GM12878 (cell line): ENCODE data around the gene ZNF394. TPM values are rescaled to one million over a fixed set of nuclear protein-coding genes. Genes with fewer than 3 reads are reported as not detected.

Experiments used
- ATAC-seq: fragments of 200-7000 bp; cut with Tn5 transposase; 3 replicates; pipeline ENCODE4 v1.9.1; 2020; ENCODE audit warnings: mild to moderate bottlenecking, moderate library complexity
- BruUV-seq: library from RNA; stranded (reverse); fragments of 400-500 nt; replicated peaks from 2 replicates; lab custom pipeline; 2021; lab: Mats Ljungman, UMichigan
- CTCF ChIA-PET: fragments of 300-600 bp; sonication (Branson Sonifier 250); formaldehyde crosslinking; extraction: SDS; loops from one replicate; lab custom pipeline; 2021; ENCODE audit warnings: inconsistent platforms; lab: Yijun Ruan, JAX
- POLR2A ChIA-PET: fragments of 350-600 bp; formaldehyde crosslinking; extraction: SDS; loops from one replicate; lab custom pipeline; 2021; ENCODE audit warnings: inconsistent platforms; lab: Charles Lee
- RAD21 ChIA-PET: fragments of 300-600 bp; sonication (Branson Sonifier 250); formaldehyde crosslinking; loops from one replicate; lab custom pipeline; 2023; ENCODE audit warnings: antibody characterized with exemption; ENCODE audit not compliant: unreplicated experiment; lab: Charles Lee
- SMC1A ChIA-PET: fragments of 300-600 bp; sonication (Branson Sonifier 250); formaldehyde crosslinking; loops from one replicate; lab custom pipeline; 2023; ENCODE audit not compliant: unreplicated experiment, uncharacterized antibody; lab: Charles Lee
- DNase-seq: peaks from one replicate; pipeline ENCODE4 v3.0.0-alpha.2; 2011; ENCODE audit warnings: low read depth, low spot score
- FAIRE-seq: peaks from 3 replicates; lab custom pipeline; 2011; peaks lifted over from hg19 to GRCh38; lab: Jason Lieb, UNC
- H2AFZ ChIP-seq: 2 replicates; pipeline ENCODE4 v1.6.0; 2011; ENCODE audit warnings: low read depth, low read length, control low read depth; ENCODE audit not compliant: control insufficient read depth
- H3K27ac ChIP-seq: 2 replicates; pipeline ENCODE4 v1.5.1; 2011; ENCODE audit warnings: control low read depth; ENCODE audit not compliant: control insufficient read depth, insufficient read depth
- H3K27me3 ChIP-seq, 2 experiments: replicated peaks in 1 of 2; 2 replicates each; pipeline versions ENCODE4 v1.6.0 to v1.6.1; 2011; ENCODE audit warnings: low read length in 1 of 2; ENCODE audit not compliant: control insufficient read depth in 2 of 2, insufficient read depth in 2 of 2
- H3K36me3 ChIP-seq, 2 experiments: 2 replicates each; pipeline ENCODE4 v1.5.1; 2011; ENCODE audit warnings: low read length in 1 of 2; ENCODE audit not compliant: control insufficient read depth in 2 of 2, insufficient read depth in 2 of 2
- H3K4me1 ChIP-seq: 2 replicates; pipeline ENCODE4 v1.6.1; 2011; ENCODE audit warnings: mild to moderate bottlenecking, low read length, moderate library complexity, mixed read lengths; ENCODE audit not compliant: control insufficient read depth, insufficient read depth
- H3K4me2 ChIP-seq: 2 replicates; pipeline ENCODE4 v1.6.0; 2011; ENCODE audit warnings: control low read depth; ENCODE audit not compliant: control insufficient read depth, insufficient read depth
- H3K4me3 ChIP-seq: fragments of 200-600 bp; sonication (generic); 2 replicates; pipeline ENCODE4 v1.5.1; 2016
- H3K79me2 ChIP-seq: 2 replicates; pipeline ENCODE4 v1.6.0; 2011; ENCODE audit warnings: low read length; ENCODE audit not compliant: control insufficient read depth, insufficient read depth
- H3K9ac ChIP-seq: 2 replicates; pipeline ENCODE4 v1.8.0; 2011; ENCODE audit warnings: low read length, control low read depth, mixed read lengths; ENCODE audit not compliant: control insufficient read depth, insufficient read depth
- H3K9me3 ChIP-seq: replicated peaks from 3 replicates; pipeline ENCODE4 v1.5.1; 2011; ENCODE audit warnings: mild to moderate bottlenecking, low read length; ENCODE audit not compliant: control insufficient read depth, insufficient read depth
- H4K20me1 ChIP-seq: 2 replicates; pipeline ENCODE4 v1.6.0; 2011; ENCODE audit not compliant: control insufficient read depth, insufficient read depth
- ASH2L ChIP-seq: fragments of 300-600, 200-600 bp; sonication (generic); IDR thresholded peaks from 2 replicates; pipeline ENCODE4 v1.6.1; 2017; ENCODE audit warnings: low read depth, mild to moderate bottlenecking, borderline replicate concordance
- ATF2 ChIP-seq: IDR thresholded peaks from 2 replicates; pipeline ENCODE4 v1.6.1; 2012; ENCODE audit warnings: low read length, inconsistent platforms
- CEBPB ChIP-seq, 2 experiments: fragments of 150-350 bp in 1 of 2; IDR thresholded peaks; 2 replicates each; pipeline ENCODE4 v1.6.1; 2012 to 2014; ENCODE audit warnings: low read depth in 2 of 2, low read length in 2 of 2, borderline replicate concordance in 1 of 2, inconsistent platforms in 1 of 2
- E4F1 ChIP-seq: fragments of 450-650 bp; IDR thresholded peaks from 2 replicates; pipeline ENCODE4 v1.6.1; 2018; ENCODE audit warnings: borderline replicate concordance, mild to moderate bottlenecking; ENCODE audit not compliant: partially characterized antibody
- HDAC6 ChIP-seq: fragments of 200-600 bp; sonication (generic); IDR thresholded peaks from one replicate; pipeline ENCODE4 v1.8.0; 2017; ENCODE audit warnings: antibody characterized with exemption; ENCODE audit not compliant: unreplicated experiment
- MTA2 ChIP-seq: fragments of 450-650 bp; IDR thresholded peaks from 2 replicates; pipeline ENCODE4 v1.6.1; 2016; ENCODE audit warnings: low read depth, mild to moderate bottlenecking, moderate library complexity
- MTA3 ChIP-seq: IDR thresholded peaks from 2 replicates; pipeline ENCODE4 v1.6.1; 2012; ENCODE audit warnings: low read length, inconsistent platforms, borderline replicate concordance
- MXI1 ChIP-seq: fragments of 150-350 bp; IDR thresholded peaks from 2 replicates; pipeline ENCODE4 v1.6.1; 2011; ENCODE audit warnings: low read depth, mild to moderate bottlenecking, inconsistent platforms, low read length, improper control_type of control experiment
- NBN ChIP-seq: fragments of 450-650 bp; IDR thresholded peaks from 2 replicates; pipeline ENCODE4 v1.6.1; 2016
- NR2C1 ChIP-seq: fragments of 450-650 bp; IDR thresholded peaks from 2 replicates; pipeline ENCODE4 v1.6.1; 2017; ENCODE audit warnings: antibody characterized with exemption, mild to moderate bottlenecking, moderate library complexity
- NRF1 ChIP-seq: conservative IDR thresholded peaks from 2 replicates; pipeline ENCODE4 v1.6.1; 2011; ENCODE audit warnings: mild to moderate bottlenecking, low read depth, low read length, improper control_type of control experiment
- PAX8 ChIP-seq: fragments of 450-650 bp; IDR thresholded peaks from 2 replicates; pipeline ENCODE4 v1.6.1; 2017; ENCODE audit warnings: mild to moderate bottlenecking, moderate library complexity
- POLR2A ChIP-seq: IDR thresholded peaks from 2 replicates; pipeline ENCODE4 v1.6.1; 2011; ENCODE audit warnings: low read depth, mild to moderate bottlenecking, low read length
- RFX5 ChIP-seq: IDR thresholded peaks from 2 replicates; pipeline ENCODE4 v1.6.1; 2011; ENCODE audit warnings: low read depth, low read length, improper control_type of control experiment
- SIX5 ChIP-seq: IDR thresholded peaks from 2 replicates; pipeline ENCODE4 v1.6.1; 2011; ENCODE audit warnings: mild to moderate bottlenecking, low read depth, low read length, moderate library complexity; ENCODE audit not compliant: severe bottlenecking
- TBL1XR1 ChIP-seq: IDR thresholded peaks from 2 replicates; pipeline ENCODE4 v1.6.1; 2012; ENCODE audit warnings: low read depth, low read length, improper control_type of control experiment
- YBX1 ChIP-seq: fragments of 450-650 bp; IDR thresholded peaks from 2 replicates; pipeline ENCODE4 v1.6.1; 2016; ENCODE audit warnings: antibody characterized with exemption
- ZBED1 ChIP-seq: IDR thresholded peaks from 2 replicates; pipeline ENCODE4 v1.6.1; 2016; ENCODE audit warnings: borderline replicate concordance
- ZNF274 ChIP-seq: IDR thresholded peaks from one replicate; pipeline ENCODE4 v1.8.0; 2011; ENCODE audit not compliant: insufficient read length, insufficient read depth
- ZSCAN29 ChIP-seq: fragments of 450-650 bp; IDR thresholded peaks from 2 replicates; pipeline ENCODE4 v1.6.1; 2017; ENCODE audit warnings: mild to moderate bottlenecking, moderate library complexity
- WGBS: methylation state at CpG from one replicate; pipeline ENCODE4 v1.1.6; 2016; ENCODE audit warnings: low lambda C conversion rate; ENCODE audit not compliant: insufficient replicate concordance, insufficient coverage; ENCODE audit errors: missing lambda C conversion rate; 5-methylcytosine and 5-hydroxymethylcytosine counted together
- in situ Hi-C: fragments of 300-500 bp; cut with MboI; formaldehyde crosslinking; loops from 9 replicates; pipeline ENCODE4 v1.14.3; 2018; ENCODE audit warnings: mixed read lengths
- intact Hi-C: fragments of 100-400 bp; cut with micrococcal nuclease; formaldehyde crosslinking; loops from one replicate; pipeline ENCODE4 v1.14.2; 2022; ENCODE audit not compliant: unreplicated experiment
- polyA plus RNA-seq, 11 experiments: library from polyadenylated mRNA; depleted of rRNA in 4 of 11; unstranded in 6 of 11; stranded (reverse) in 5 of 11; fragments of >200 nt; fragmentation: Nextera tagmentation in 4 of 11; fragmentation: Illumina TruSeq in 1 of 11; extraction: Ambion mirVana in 4 of 11; extraction: Trizol in 1 of 11; gene quantifications; 1 replicate in 1 of 11; 2 replicates in 10 of 11; pipeline versions ENCODE4 v1.2.1 to v1.2.3, GENCODE V29; 2011 to 2016; ENCODE audit warnings: inconsistent platforms in 2 of 11, missing spikeins in 2 of 11, low read depth in 1 of 11
- total RNA-seq, 4 experiments: library from RNA; depleted of rRNA in 3 of 4; stranded (reverse); fragments of >200 nt in 3 of 4; fragmentation: Illumina TruSeq in 1 of 4; extraction: Trizol in 1 of 4; gene quantifications; 2 replicates each; pipeline versions ENCODE4 v1.2.1 to v1.2.3, GENCODE V29; 2013 to 2021

Gene ZNF394
- total and polyA plus RNA-seq, 10 of the 15 experiments (the other 5 are each of a cell fraction or from before 2014, with no cell fraction given), result 2.5 to 26.8 (median 22.7) TPM

DNA sequence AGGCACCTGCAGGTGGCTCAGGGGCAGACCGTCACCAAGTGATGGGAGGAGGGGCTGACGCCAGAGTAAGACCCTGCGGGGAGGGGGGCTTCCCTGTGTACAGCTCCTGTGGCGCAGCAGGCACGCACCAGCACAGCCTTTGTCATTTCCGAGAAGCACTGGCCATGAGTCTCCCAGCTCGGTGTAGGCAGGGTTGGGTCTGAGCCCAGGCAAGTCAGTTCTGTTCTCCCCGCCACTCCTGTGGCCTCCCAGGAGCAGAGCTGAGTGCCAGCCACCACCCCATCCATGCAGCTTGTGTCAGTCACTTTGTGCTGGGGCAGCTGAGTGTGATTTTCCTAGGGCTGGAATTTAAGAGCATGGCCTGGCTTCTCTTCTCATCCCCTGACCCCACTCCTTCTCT, 48.1 kb downstream of the ZNF394 start:
- H3K27me3 ChIP-seq, result no peaks in the 10 kb centered on the region
- H3K27ac ChIP-seq, result no peak overlapping the region
- H3K4me1 ChIP-seq, result no peaks in the 10 kb centered on the region
- H3K36me3 ChIP-seq, result peaks cover 40 to 48% of the 10 kb centered on the region in 2 experiments
- no peaks in the 10 kb centered on the region for H3K9me3 ChIP-seq
- FAIRE-seq (no peak), DNase-seq (no peak), ATAC-seq (no peak)
- TF ChIP-seq RFX5, result no peak
- TF ChIP-seq YBX1, result no peak
- TF ChIP-seq NBN, result no peak
- no peak for TF ChIP-seq TBL1XR1
- TF ChIP-seq ATF2, result no peak
- TF ChIP-seq MTA2, result no peak
- no peak for TF ChIP-seq ZNF274
- no peak for TF ChIP-seq MXI1
- TF ChIP-seq MTA3, result no peak
- no peak for TF ChIP-seq POLR2A
- TF ChIP-seq NRF1, result no peak
- TF ChIP-seq HDAC6, result no peak
- no peak for TF ChIP-seq NR2C1
- no peak for TF ChIP-seq ASH2L
- no peak for TF ChIP-seq SIX5
- TF ChIP-seq E4F1, result no peak
- TF ChIP-seq PAX8, result no peak
- TF ChIP-seq ZSCAN29, result no peak
- no peak for TF ChIP-seq CEBPB (IDR thresholded peaks at IDR 0.05; ENCODE audit: borderline replicate concordance in 1 of 2, low read depth in 2 of 2, low read length in 2 of 2)
- TF ChIP-seq ZBED1, result no peak
- WGBS, result 94% methylated on average over 8 of the region's 8 CpGs
- ChIA-PET SMC1A (no interaction called here), RAD21 (no interaction called here), CTCF (interaction anchor here (0.7 kb wide), 1 partner anchor 10 kb away, joined by 3 read pairs; no protein-coding TSS in a partner anchor), POLR2A (no interaction called here)
- H3K9ac ChIP-seq, result no peak overlapping the region
- BruUV-seq, result no TSS peak
- H3K4me2 ChIP-seq, result no peak overlapping the region
- H2AFZ ChIP-seq, result no peak overlapping the region
- intact Hi-C loops (no loop called here), in situ Hi-C loops (no loop called here)
- H4K20me1 ChIP-seq, result no peaks in the 10 kb centered on the region
- H3K79me2 ChIP-seq, result no peaks in the 10 kb centered on the region
- H3K4me3 ChIP-seq, result no peak overlapping the region
